GM23338 (cell line): ENCODE results near the gene STK4.

Experiments
- CTCF ChIP-seq, 2 experiments: fragments of 200-600 bp in 1 of 2; sonication (generic) in 1 of 2; conservative IDR thresholded peaks; 2 replicates each; pipeline versions ENCODE4 v1.5.1 to v1.6.1; 2016 to 2017; ENCODE audit warnings: antibody characterized with exemption in 2 of 2, low read depth in 2 of 2, mild to moderate bottlenecking in 2 of 2, moderate library complexity in 1 of 2
- EZH2 ChIP-seq: fragments of 200-600 bp; sonication (generic); IDR thresholded peaks from one replicate; pipeline ENCODE4 v1.8.0; 2017; ENCODE audit warnings: antibody characterized with exemption, mild to moderate bottlenecking, low read depth; ENCODE audit not compliant: unreplicated experiment
- JUNB ChIP-seq: IDR thresholded peaks from one replicate; pipeline ENCODE4 v1.6.1; 2016; ENCODE audit warnings: antibody characterized with exemption; ENCODE audit not compliant: unreplicated experiment
- REST ChIP-seq: IDR thresholded peaks from one replicate; pipeline ENCODE4 v1.6.1; 2018; ENCODE audit warnings: antibody characterized with exemption; ENCODE audit not compliant: unreplicated experiment
- STAT1 ChIP-seq: IDR thresholded peaks from one replicate; pipeline ENCODE4 v1.6.1; 2016; ENCODE audit warnings: antibody characterized with exemption; ENCODE audit not compliant: unreplicated experiment

- TF ChIP-seq CTCF (conservative IDR thresholded peaks at IDR 0.05; ENCODE audit: low read depth in 2 of 2), result no peak
- TF ChIP-seq EZH2, result no peak
- no peak for TF ChIP-seq REST
- TF ChIP-seq STAT1, result no peak
- TF ChIP-seq JUNB, result no peak
Measured at GRCh38 chr20:45091366-45091765, 125.1 kb downstream of the STK4 start.
